GM12878 (cell line): ENCODE data around the gene BBOF1. TPM values are rescaled to one million over a fixed set of nuclear protein-coding genes. Genes with fewer than 3 reads are reported as not detected.
A peak's percentile ranks its signal among the peaks of the same experiment; 100 is the strongest.

Source experiments
- ATAC-seq: fragments of 200-7000 bp; cut with Tn5 transposase; 3 replicates; pipeline ENCODE4 v1.9.1; 2020; ENCODE audit warnings: mild to moderate bottlenecking, moderate library complexity
- BruUV-seq: library from RNA; stranded (reverse); fragments of 400-500 nt; replicated peaks from 2 replicates; lab custom pipeline; 2021; lab: Mats Ljungman, UMichigan
- CTCF ChIA-PET: fragments of 300-600 bp; sonication (Branson Sonifier 250); formaldehyde crosslinking; extraction: SDS; loops from one replicate; lab custom pipeline; 2021; ENCODE audit warnings: inconsistent platforms; lab: Yijun Ruan, JAX
- POLR2A ChIA-PET: fragments of 350-600 bp; formaldehyde crosslinking; extraction: SDS; loops from one replicate; lab custom pipeline; 2021; ENCODE audit warnings: inconsistent platforms; lab: Charles Lee
- RAD21 ChIA-PET: fragments of 300-600 bp; sonication (Branson Sonifier 250); formaldehyde crosslinking; loops from one replicate; lab custom pipeline; 2023; ENCODE audit warnings: antibody characterized with exemption; ENCODE audit not compliant: unreplicated experiment; lab: Charles Lee
- SMC1A ChIA-PET: fragments of 300-600 bp; sonication (Branson Sonifier 250); formaldehyde crosslinking; loops from one replicate; lab custom pipeline; 2023; ENCODE audit not compliant: unreplicated experiment, uncharacterized antibody; lab: Charles Lee
- DNase-seq: peaks from one replicate; pipeline ENCODE4 v3.0.0-alpha.2; 2011; ENCODE audit warnings: low read depth, low spot score
- FAIRE-seq: peaks from 3 replicates; lab custom pipeline; 2011; peaks lifted over from hg19 to GRCh38; lab: Jason Lieb, UNC
- H2AFZ ChIP-seq: 2 replicates; pipeline ENCODE4 v1.6.0; 2011; ENCODE audit warnings: low read depth, low read length, control low read depth; ENCODE audit not compliant: control insufficient read depth
- H3K27ac ChIP-seq: 2 replicates; pipeline ENCODE4 v1.5.1; 2011; ENCODE audit warnings: control low read depth; ENCODE audit not compliant: control insufficient read depth, insufficient read depth
- H3K27me3 ChIP-seq, 2 experiments: replicated peaks in 1 of 2; 2 replicates each; pipeline versions ENCODE4 v1.6.0 to v1.6.1; 2011; ENCODE audit warnings: low read length in 1 of 2; ENCODE audit not compliant: control insufficient read depth in 2 of 2, insufficient read depth in 2 of 2
- H3K36me3 ChIP-seq, 2 experiments: 2 replicates each; pipeline ENCODE4 v1.5.1; 2011; ENCODE audit warnings: low read length in 1 of 2; ENCODE audit not compliant: control insufficient read depth in 2 of 2, insufficient read depth in 2 of 2
- H3K4me1 ChIP-seq: 2 replicates; pipeline ENCODE4 v1.6.1; 2011; ENCODE audit warnings: mild to moderate bottlenecking, low read length, moderate library complexity, mixed read lengths; ENCODE audit not compliant: control insufficient read depth, insufficient read depth
- H3K4me2 ChIP-seq: 2 replicates; pipeline ENCODE4 v1.6.0; 2011; ENCODE audit warnings: control low read depth; ENCODE audit not compliant: control insufficient read depth, insufficient read depth
- H3K4me3 ChIP-seq: fragments of 200-600 bp; sonication (generic); 2 replicates; pipeline ENCODE4 v1.5.1; 2016
- H3K79me2 ChIP-seq: 2 replicates; pipeline ENCODE4 v1.6.0; 2011; ENCODE audit warnings: low read length; ENCODE audit not compliant: control insufficient read depth, insufficient read depth
- H3K9ac ChIP-seq: 2 replicates; pipeline ENCODE4 v1.8.0; 2011; ENCODE audit warnings: low read length, control low read depth, mixed read lengths; ENCODE audit not compliant: control insufficient read depth, insufficient read depth
- H3K9me3 ChIP-seq: replicated peaks from 3 replicates; pipeline ENCODE4 v1.5.1; 2011; ENCODE audit warnings: mild to moderate bottlenecking, low read length; ENCODE audit not compliant: control insufficient read depth, insufficient read depth
- H4K20me1 ChIP-seq: 2 replicates; pipeline ENCODE4 v1.6.0; 2011; ENCODE audit not compliant: control insufficient read depth, insufficient read depth
- CBX3 ChIP-seq: fragments of 200-600 bp; sonication (generic); IDR thresholded peaks from 2 replicates; pipeline ENCODE4 v1.6.1; 2016; ENCODE audit warnings: low read depth, borderline replicate concordance
- EP300 ChIP-seq, 2 experiments: fragments of 150-350 bp in 1 of 2; IDR thresholded peaks; 2 replicates each; pipeline ENCODE4 v1.6.1; 2011 to 2012; ENCODE audit warnings: low read depth in 2 of 2, low read length in 2 of 2, borderline replicate concordance in 1 of 2, improper control_type of control experiment in 1 of 2, inconsistent platforms in 1 of 2; ENCODE audit not compliant: control insufficient read depth in 1 of 2
- JUNB ChIP-seq: IDR thresholded peaks from 2 replicates; pipeline ENCODE4 v1.6.1; 2016; ENCODE audit warnings: antibody characterized with exemption, mild to moderate bottlenecking
- MAX ChIP-seq: IDR thresholded peaks from 2 replicates; pipeline ENCODE4 v1.6.1; 2012; ENCODE audit warnings: low read depth, low read length, improper control_type of control experiment
- NBN ChIP-seq: fragments of 450-650 bp; IDR thresholded peaks from 2 replicates; pipeline ENCODE4 v1.6.1; 2016
- NFYA ChIP-seq: IDR thresholded peaks from 2 replicates; pipeline ENCODE4 v1.6.1; 2011; ENCODE audit warnings: low read depth, mild to moderate bottlenecking, low read length, improper control_type of control experiment, borderline replicate concordance
- PAX8 ChIP-seq: fragments of 450-650 bp; IDR thresholded peaks from 2 replicates; pipeline ENCODE4 v1.6.1; 2017; ENCODE audit warnings: mild to moderate bottlenecking, moderate library complexity
- POLR2AphosphoS2 ChIP-seq: IDR thresholded peaks from 2 replicates; pipeline ENCODE4 v1.6.1; 2011; ENCODE audit warnings: low read depth, mild to moderate bottlenecking, low read length, improper control_type of control experiment, moderate library complexity
- POU2F2 ChIP-seq: IDR thresholded peaks from 3 replicates; pipeline ENCODE4 v1.6.1; 2011; ENCODE audit warnings: low read depth, mild to moderate bottlenecking, low read length, borderline replicate concordance
- RB1 ChIP-seq: fragments of 450-650 bp; formaldehyde crosslinking; IDR thresholded peaks from 2 replicates; pipeline ENCODE4 v1.6.1; 2017; ENCODE audit warnings: mild to moderate bottlenecking, borderline replicate concordance
- RELB ChIP-seq: fragments of 450-650 bp; IDR thresholded peaks from 2 replicates; pipeline ENCODE4 v1.6.1; 2017; ENCODE audit warnings: low read depth, mild to moderate bottlenecking, moderate library complexity
- TBL1XR1 ChIP-seq: IDR thresholded peaks from 2 replicates; pipeline ENCODE4 v1.6.1; 2012; ENCODE audit warnings: low read depth, low read length, improper control_type of control experiment
- ZNF592 ChIP-seq: fragments of 450-650 bp; IDR thresholded peaks from 2 replicates; pipeline ENCODE4 v1.6.1; 2017; ENCODE audit warnings: mild to moderate bottlenecking, moderate library complexity
- WGBS: methylation state at CpG from one replicate; pipeline ENCODE4 v1.1.6; 2016; ENCODE audit warnings: low lambda C conversion rate; ENCODE audit not compliant: insufficient replicate concordance, insufficient coverage; ENCODE audit errors: missing lambda C conversion rate; 5-methylcytosine and 5-hydroxymethylcytosine counted together
- in situ Hi-C: fragments of 300-500 bp; cut with MboI; formaldehyde crosslinking; loops from 9 replicates; pipeline ENCODE4 v1.14.3; 2018; ENCODE audit warnings: mixed read lengths
- intact Hi-C: fragments of 100-400 bp; cut with micrococcal nuclease; formaldehyde crosslinking; loops from one replicate; pipeline ENCODE4 v1.14.2; 2022; ENCODE audit not compliant: unreplicated experiment
- polyA plus RNA-seq, 11 experiments: library from polyadenylated mRNA; depleted of rRNA in 4 of 11; unstranded in 6 of 11; stranded (reverse) in 5 of 11; fragments of >200 nt; fragmentation: Nextera tagmentation in 4 of 11; fragmentation: Illumina TruSeq in 1 of 11; extraction: Ambion mirVana in 4 of 11; extraction: Trizol in 1 of 11; gene quantifications; 1 replicate in 1 of 11; 2 replicates in 10 of 11; pipeline versions ENCODE4 v1.2.1 to v1.2.3, GENCODE V29; 2011 to 2016; ENCODE audit warnings: inconsistent platforms in 2 of 11, missing spikeins in 2 of 11, low read depth in 1 of 11
- total RNA-seq, 4 experiments: library from RNA; depleted of rRNA in 3 of 4; stranded (reverse); fragments of >200 nt in 3 of 4; fragmentation: Illumina TruSeq in 1 of 4; extraction: Trizol in 1 of 4; gene quantifications; 2 replicates each; pipeline versions ENCODE4 v1.2.1 to v1.2.3, GENCODE V29; 2013 to 2021

BBOF1 gene
- total and polyA plus RNA-seq, 10 of the 15 experiments (the other 5 are each of a cell fraction or from before 2014, with no cell fraction given), result 0.50 to 2.6 (median 0.79) TPM

GRCh38 chr14:74018586-74019407 lies at the start of gene BBOF1, which contains the start of gene ENTPD5 (continued):
- TF ChIP-seq RB1 (peak; percentile 86; the same call in 1 of the 2 replicates), RELB (no peak), MAX (peak; percentile 14), POLR2AphosphoS2 (peak; percentile 70), EP300 (IDR thresholded peaks at IDR 0.05; ENCODE audit: borderline replicate concordance in 1 of 2, control insufficient read depth in 1 of 2, low read depth in 2 of 2, low read length in 2 of 2) (no peak), CBX3 (no peak), NFYA (no peak), NBN (no peak), TBL1XR1 (no peak), PAX8 (no peak)
- TF ChIP-seq, all 136 proteins: peak for 41

GRCh38 chr14:73973497-73973896 lies 45.7 kb upstream of the BBOF1 start:
- CTCF ChIA-PET, result no interaction called here
- 69% methylated on average over 2 of the region's 2 CpGs for WGBS
- DNase-seq (no peak), FAIRE-seq (no peak), ATAC-seq (no peak)
- no peak overlapping the region for H3K27ac ChIP-seq
- in situ Hi-C loops, result no loop called here
- no peak overlapping the region for H3K9ac ChIP-seq
- TF ChIP-seq ZNF592, result no peak
- no peak for TF ChIP-seq RB1
- no peak for TF ChIP-seq JUNB
- TF ChIP-seq RELB, result no peak
- TF ChIP-seq POU2F2, result no peak
- H3K4me2 ChIP-seq, result no peak overlapping the region
- H3K36me3 ChIP-seq, result peaks cover 4 to 14% of the 10 kb centered on the region in 2 experiments; a peak in 3 of 4 replicates
- RAD21 ChIA-PET, result no interaction called here
- H4K20me1 ChIP-seq, result no peaks in the 10 kb centered on the region; the same call in 1 of the 2 replicates
- H3K27me3 ChIP-seq, result no peaks in the 10 kb centered on the region
- no peaks in the 10 kb centered on the region for H3K79me2 ChIP-seq
- H3K4me1 ChIP-seq, result no peaks in the 10 kb centered on the region
- intact Hi-C loops, result no loop called here
- H2AFZ ChIP-seq, result no peak overlapping the region
- POLR2A ChIA-PET, result no interaction called here
- H3K4me3 ChIP-seq, result no peak overlapping the region
- no peaks in the 10 kb centered on the region for H3K9me3 ChIP-seq
- SMC1A ChIA-PET, result interaction anchor here (1.0 kb wide), 1 partner anchor 58 kb away, joined by 3 read pairs; no protein-coding TSS in a partner anchor
- no TSS peak for BruUV-seq
